HUES48 (cell line): ENCODE results near the gene SCFD2.
"Not testable (repeated sequence)": the region's sequence is repeated elsewhere in the genome, so short reads cannot be mapped to it uniquely, and the experiment has no call there.

Experiments used
- H3K27ac ChIP-seq: one replicate; pipeline ENCODE4 v1.7.0; 2013; ENCODE audit warnings: low read depth, low read length, inconsistent platforms
- H3K27me3 ChIP-seq: 2 replicates; pipeline ENCODE4 v1.6.1; 2013; ENCODE audit warnings: mild to moderate bottlenecking, low read length; ENCODE audit not compliant: control insufficient read depth, insufficient read depth
- H3K36me3 ChIP-seq: 2 replicates; pipeline ENCODE4 v1.6.1; 2013; ENCODE audit warnings: low read length; ENCODE audit not compliant: control insufficient read depth, insufficient read depth
- H3K4me1 ChIP-seq: 2 replicates; pipeline ENCODE4 v1.6.1; 2013; ENCODE audit warnings: mild to moderate bottlenecking, low read length; ENCODE audit not compliant: control insufficient read depth, insufficient read depth
- H3K4me3 ChIP-seq: 2 replicates; pipeline ENCODE4 v1.5.1; 2013; ENCODE audit warnings: mild to moderate bottlenecking, low read depth, low read length
- H3K9ac ChIP-seq: 2 replicates; pipeline ENCODE4 v1.6.1; 2013; ENCODE audit warnings: mild to moderate bottlenecking, low read depth, low read length, moderate library complexity
- H3K9me3 ChIP-seq: 2 replicates; pipeline ENCODE4 v1.6.1; 2013; ENCODE audit warnings: low read length; ENCODE audit not compliant: control insufficient read depth, insufficient read depth

The SCFD2 gene

GRCh38 chr4:53189011-53189410, 176.8 kb downstream of the SCFD2 start:
- H3K27me3 ChIP-seq, result no peaks in the 10 kb centered on the region
- no peaks in the 10 kb centered on the region for H3K36me3 ChIP-seq
- H3K27ac ChIP-seq, result no peak overlapping the region
- no peak overlapping the region for H3K9ac ChIP-seq
- H3K4me3 ChIP-seq, result no peak overlapping the region
- H3K9me3 ChIP-seq, result no peaks in the 10 kb centered on the region
- H3K4me1 ChIP-seq, result no peaks in the 10 kb centered on the region

GRCh38 chr4:53186714-53187358, 179.0 kb downstream of the SCFD2 start:
- Histone ChIP-seq H3K4me3 (no peak overlapping the region), H3K4me1 (no peaks in the 10 kb centered on the region), H3K27ac (no peak overlapping the region), H3K9ac (no peak overlapping the region), H3K27me3 (no peaks in the 10 kb centered on the region), H3K9me3 (no peaks in the 10 kb centered on the region), H3K36me3 (no peaks in the 10 kb centered on the region)

- Histone ChIP-seq H3K36me3 (no peaks in the 10 kb centered on the region), H3K4me3 (no peak overlapping the region), H3K27me3 (no peaks in the 10 kb centered on the region), H3K4me1 (no peaks in the 10 kb centered on the region), H3K9me3 (no peaks in the 10 kb centered on the region), H3K9ac (no peak overlapping the region), H3K27ac (no peak overlapping the region)
Measured at GRCh38 chr4:53185869-53186585, 179.8 kb downstream of the SCFD2 start.

GRCh38 chr4:53183754-53184153, 182.1 kb downstream of the SCFD2 start:
- Histone ChIP-seq H3K27me3 (no peaks in the 10 kb centered on the region), H3K9ac (no peak overlapping the region), H3K9me3 (no peaks in the 10 kb centered on the region), H3K36me3 (no peaks in the 10 kb centered on the region), H3K4me1 (no peaks in the 10 kb centered on the region), H3K4me3 (no peak overlapping the region), H3K27ac (no peak overlapping the region)

DNA sequence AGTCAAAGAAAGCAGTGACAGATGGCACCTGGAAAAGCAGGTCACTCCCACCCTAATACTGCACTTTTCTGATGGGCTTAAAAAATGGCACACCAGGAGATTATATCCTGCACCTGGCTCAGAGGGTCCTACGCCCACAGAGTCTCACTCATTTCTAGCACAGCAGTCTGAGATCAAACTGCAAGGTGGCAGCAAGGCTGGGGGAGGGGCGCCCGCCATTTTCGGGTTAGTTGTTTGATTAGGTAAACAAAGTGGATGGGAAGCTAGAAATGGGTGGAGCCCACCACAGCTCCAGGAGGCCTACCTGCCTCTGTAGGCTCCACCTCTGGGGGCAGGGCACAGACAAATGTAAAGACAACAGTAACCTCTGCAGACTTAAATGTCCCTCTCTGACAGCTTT, 188.1 kb downstream of the SCFD2 start:
- H3K9me3 ChIP-seq, result peaks cover 19% of the 10 kb centered on the region
- H3K27me3 ChIP-seq, H3K9ac ChIP-seq, H3K36me3 ChIP-seq, H3K4me1 ChIP-seq, H3K4me3 ChIP-seq, H3K27ac ChIP-seq: not testable (repeated sequence)

- Histone ChIP-seq H3K27me3 (no peaks in the 10 kb centered on the region), H3K9me3 (peaks cover 19% of the 10 kb centered on the region), H3K4me1 (no peaks in the 10 kb centered on the region), H3K9ac (no peak overlapping the region), H3K36me3 (no peaks in the 10 kb centered on the region), H3K4me3 (no peak overlapping the region), H3K27ac (no peak overlapping the region)
Measured at GRCh38 chr4:53175640-53176039, 190.2 kb downstream of the SCFD2 start.

GRCh38 chr4:53174823-53175222, 191.0 kb downstream of the SCFD2 start:
- H3K27me3 ChIP-seq, result no peaks in the 10 kb centered on the region
- H3K36me3 ChIP-seq, result no peaks in the 10 kb centered on the region
- H3K9ac ChIP-seq, result no peak overlapping the region
- H3K4me3 ChIP-seq, result no peak overlapping the region
- H3K9me3 ChIP-seq, result peaks cover 19% of the 10 kb centered on the region
- no peak overlapping the region for H3K27ac ChIP-seq
- H3K4me1 ChIP-seq, result no peaks in the 10 kb centered on the region

DNA sequence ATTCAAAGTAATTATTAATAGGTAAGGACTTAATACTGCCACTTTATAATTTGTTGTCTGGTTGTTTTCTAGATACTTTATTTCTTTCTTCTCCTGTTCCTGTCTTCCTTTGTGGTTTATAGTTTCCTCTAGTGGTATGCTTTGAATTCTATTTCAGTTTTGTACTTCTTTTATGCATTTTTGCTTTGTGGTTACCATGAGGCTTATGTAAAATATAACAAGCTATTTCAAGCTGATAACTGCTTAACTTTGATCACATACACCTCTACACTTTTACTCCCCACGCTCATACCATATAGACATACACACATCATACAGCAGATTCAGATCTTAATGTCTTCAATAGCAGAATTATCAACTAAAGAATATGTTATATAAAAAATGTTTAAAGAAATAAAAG, 192.3 kb downstream of the SCFD2 start:
- Histone ChIP-seq H3K36me3 (no peaks in the 10 kb centered on the region), H3K4me3 (no peak overlapping the region), H3K27me3 (no peaks in the 10 kb centered on the region), H3K4me1 (no peaks in the 10 kb centered on the region), H3K9me3 (peaks cover 19% of the 10 kb centered on the region), H3K27ac (no peak overlapping the region), H3K9ac (no peak overlapping the region)

- no peak overlapping the region for H3K9ac ChIP-seq
- H3K36me3 ChIP-seq, result no peaks in the 10 kb centered on the region
- no peak overlapping the region for H3K4me3 ChIP-seq
- no peaks in the 10 kb centered on the region for H3K27me3 ChIP-seq
- H3K9me3 ChIP-seq, result peaks cover 8% of the 10 kb centered on the region
- H3K27ac ChIP-seq, result no peak overlapping the region
- H3K4me1 ChIP-seq, result no peaks in the 10 kb centered on the region
Measured at GRCh38 chr4:53171797-53172196, 194.1 kb downstream of the SCFD2 start.

- Histone ChIP-seq H3K9ac (no peak overlapping the region), H3K9me3 (peaks cover 6% of the 10 kb centered on the region; the same call in 1 of the 2 replicates), H3K4me1 (no peaks in the 10 kb centered on the region), H3K27me3 (no peaks in the 10 kb centered on the region), H3K27ac (no peak overlapping the region), H3K36me3 (no peaks in the 10 kb centered on the region), H3K4me3 (no peak overlapping the region)
Measured at GRCh38 chr4:53169695-53170617, 195.9 kb downstream of the SCFD2 start.

GRCh38 chr4:53168228-53168627, 197.6 kb downstream of the SCFD2 start:
- Histone ChIP-seq H3K9ac (no peak overlapping the region), H3K9me3 (no peaks in the 10 kb centered on the region), H3K27me3 (no peaks in the 10 kb centered on the region), H3K4me3 (no peak overlapping the region), H3K4me1 (no peaks in the 10 kb centered on the region), H3K36me3 (no peaks in the 10 kb centered on the region), H3K27ac (no peak overlapping the region)
